MM.1S (cell line): ENCODE results near the gene SFN.
"Not testable (repeated sequence)": the region's sequence is repeated elsewhere in the genome, so short reads cannot be mapped to it uniquely, and the experiment has no call there.

Experiments used
- DNase-seq: peaks from one replicate; pipeline ENCODE4 v3.0.0-alpha.2; 2015
- H2AFZ ChIP-seq: fragments of 300-600 bp; sonication (generic); 2 replicates; pipeline ENCODE4 v1.6.0; 2016; ENCODE audit warnings: antibody characterized with exemption, low read length
- H3F3A ChIP-seq: fragments of 300-600 bp; sonication (generic); 2 replicates; pipeline ENCODE4 v1.6.1; 2016; ENCODE audit warnings: mild to moderate bottlenecking, antibody characterized with exemption, low read length, moderate library complexity, mixed read lengths; ENCODE audit not compliant: insufficient read depth
- H3K27ac ChIP-seq: fragments of 300-600 bp; sonication (generic); 2 replicates; pipeline ENCODE4 v1.5.1; 2016; ENCODE audit warnings: mild to moderate bottlenecking, low read length
- H3K27me3 ChIP-seq: fragments of 300-600 bp; sonication (generic); replicated peaks from 2 replicates; pipeline ENCODE4 v1.6.0; 2016; ENCODE audit warnings: low read length; ENCODE audit not compliant: insufficient read depth
- H3K36me3 ChIP-seq: fragments of 300-600 bp; sonication (generic); replicated peaks from 2 replicates; pipeline ENCODE4 v1.6.1; 2016; ENCODE audit warnings: mild to moderate bottlenecking, low read length, mixed read lengths; ENCODE audit not compliant: insufficient read depth
- H3K4me1 ChIP-seq: fragments of 300-600 bp; sonication (generic); 2 replicates; pipeline ENCODE4 v1.6.1; 2016; ENCODE audit warnings: low read length, mixed read lengths
- H3K4me2 ChIP-seq: fragments of 300-600 bp; sonication (generic); 2 replicates; pipeline ENCODE4 v1.6.0; 2016; ENCODE audit warnings: low read depth, low read length
- H3K4me3 ChIP-seq: fragments of 300-600 bp; sonication (generic); 2 replicates; pipeline ENCODE4 v1.5.1; 2016; ENCODE audit warnings: low read length, mixed read lengths
- H3K79me2 ChIP-seq: fragments of 300-600 bp; sonication (generic); 2 replicates; pipeline ENCODE4 v1.6.1; 2016; ENCODE audit warnings: mixed run types, low read length, mixed read lengths
- H3K9ac ChIP-seq: fragments of 300-600 bp; sonication (generic); 2 replicates; pipeline ENCODE4 v1.6.1; 2016; ENCODE audit warnings: low read length, mixed read lengths
- H3K9me2 ChIP-seq: fragments of 300-600 bp; sonication (generic); replicated peaks from 2 replicates; pipeline ENCODE4 v1.6.1; 2016; ENCODE audit warnings: mild to moderate bottlenecking, low read length, mixed read lengths; ENCODE audit not compliant: insufficient read depth
- H3K9me3 ChIP-seq: fragments of 300-600 bp; sonication (generic); replicated peaks from 2 replicates; pipeline ENCODE4 v1.6.1; 2016; ENCODE audit warnings: mild to moderate bottlenecking, low read length, mixed read lengths; ENCODE audit not compliant: insufficient read depth
- H4K20me1 ChIP-seq: fragments of 300-600 bp; sonication (generic); 2 replicates; pipeline ENCODE4 v1.6.1; 2016; ENCODE audit warnings: mild to moderate bottlenecking, low read length, moderate library complexity, mixed read lengths; ENCODE audit not compliant: insufficient read depth
- CTCF ChIP-seq: fragments of 300-600 bp; sonication (generic); IDR thresholded peaks from 2 replicates; pipeline ENCODE4 v1.5.1; 2016; ENCODE audit warnings: antibody characterized with exemption, low read length, mixed read lengths
- EZH2 ChIP-seq: fragments of 300-600 bp; sonication (generic); optimal IDR thresholded peaks from 2 replicates; pipeline ENCODE3; 2017; ENCODE audit warnings: low read depth, mild to moderate bottlenecking, antibody characterized with exemption, low read length, mixed read lengths
- EZH2phosphoT487 ChIP-seq: fragments of 300-600 bp; sonication (generic); IDR thresholded peaks from 2 replicates; pipeline ENCODE4 v1.6.1; 2018; ENCODE audit warnings: antibody characterized with exemption, low read length

The SFN gene

GRCh38 chr1:26844424-26845196 lies 18.3 kb upstream of the SFN start:
- Histone ChIP-seq H3K9me2 (no peaks in the 10 kb centered on the region), H4K20me1 (no peaks in the 10 kb centered on the region)

GRCh38 chr1:26847826-26848225 lies 15.1 kb upstream of the SFN start:
- peaks cover 28% of the 10 kb centered on the region for H3K79me2 ChIP-seq
- DNase-seq, H3K27me3 ChIP-seq, H3K9me2 ChIP-seq, H3K27ac ChIP-seq, H3K36me3 ChIP-seq, H3K4me1 ChIP-seq, H4K20me1 ChIP-seq, H3K4me3 ChIP-seq, H3K9ac ChIP-seq, H2AFZ ChIP-seq, H3F3A ChIP-seq, H3K4me2 ChIP-seq, H3K9me3 ChIP-seq: not testable (repeated sequence)

More at GRCh38 chr1:26844424-26845196, 18.3 kb upstream of the SFN start:
- Histone ChIP-seq H3K4me2 (no peak overlapping the region), H3K27ac (no peak overlapping the region), H3K79me2 (peaks cover 58% of the 10 kb centered on the region), H3K27me3 (no peaks in the 10 kb centered on the region), H3K9ac (no peak overlapping the region), H3F3A (peaks cover 8% of the 10 kb centered on the region), H3K36me3 (no peaks in the 10 kb centered on the region), H3K9me3 (no peaks in the 10 kb centered on the region), H2AFZ (no peak overlapping the region), H3K4me1 (peaks cover 12% of the 10 kb centered on the region), H3K4me3 (no peak overlapping the region)
- no peak for DNase-seq
- TF ChIP-seq EZH2 (no peak), EZH2phosphoT487 (no peak), CTCF (no peak)

GRCh38 chr1:26848499-26848898 lies 14.4 kb upstream of the SFN start:
- H3K9ac ChIP-seq: no peak overlapping the region
- H3K4me3 ChIP-seq: no peak overlapping the region
- no peak overlapping the region for H3K4me2 ChIP-seq
- DNase-seq: no peak
- no peaks in the 10 kb centered on the region for H3K27me3 ChIP-seq
- no peaks in the 10 kb centered on the region; the same call in 1 of the 2 replicates for H3K36me3 ChIP-seq
- no peaks in the 10 kb centered on the region for H3F3A ChIP-seq
- H4K20me1 ChIP-seq: no peaks in the 10 kb centered on the region
- H3K79me2 ChIP-seq: peaks cover 22% of the 10 kb centered on the region
- no peaks in the 10 kb centered on the region for H3K9me2 ChIP-seq
- no peak for TF ChIP-seq EZH2
- no peak for TF ChIP-seq CTCF
- TF ChIP-seq EZH2phosphoT487: no peak
- no peak overlapping the region for H2AFZ ChIP-seq
- no peak overlapping the region for H3K27ac ChIP-seq
- no peaks in the 10 kb centered on the region for H3K9me3 ChIP-seq
- H3K4me1 ChIP-seq: no peaks in the 10 kb centered on the region
